NCI-H1092 (cell line): Measurements from ENCODE around the gene RPS19.
"Not testable (repeated sequence)": the region's sequence is repeated elsewhere in the genome, so short reads cannot be mapped to it uniquely, and the experiment has no call there.

Source experiments
- DNase-seq: peaks from one replicate; lab custom pipeline; 2025; lab: John Stamatoyannopoulos, UW

The RPS19 gene

DNA sequence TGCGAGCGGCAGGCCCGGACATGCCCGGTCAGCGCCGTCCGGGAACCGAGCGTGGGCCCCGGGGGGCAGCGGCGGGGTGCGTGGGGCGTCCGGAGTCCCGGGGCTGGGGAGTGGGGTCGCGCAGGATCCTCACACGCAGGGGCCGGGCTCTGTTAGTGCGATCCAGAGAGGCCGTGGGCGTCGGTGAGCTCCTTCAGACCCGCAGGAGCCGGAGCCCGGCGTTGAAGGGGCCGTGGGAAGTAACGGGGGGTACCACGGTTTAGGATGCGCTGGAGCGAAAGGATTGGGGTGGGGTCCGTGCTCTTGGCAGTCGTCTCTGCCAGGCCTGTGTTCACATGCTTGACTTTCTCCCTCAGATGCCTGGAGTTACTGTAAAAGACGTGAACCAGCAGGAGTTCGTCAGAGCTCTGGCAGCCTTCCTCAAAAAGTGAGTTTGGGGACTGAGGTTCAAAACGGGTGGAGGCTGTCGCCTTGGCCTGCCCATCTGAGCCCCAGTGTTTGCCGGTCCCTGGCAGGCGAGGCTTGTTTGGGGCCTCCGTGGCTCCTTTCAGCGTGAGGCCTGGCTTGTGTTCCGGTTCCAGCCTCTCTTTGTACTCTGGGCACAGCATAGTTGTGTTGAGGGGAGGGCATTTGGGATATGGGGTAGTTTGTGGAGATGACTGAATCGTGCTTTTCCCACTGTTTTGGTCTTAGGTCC, 512 bp downstream of the RPS19 start:
- DNase-seq = no peak

DNA sequence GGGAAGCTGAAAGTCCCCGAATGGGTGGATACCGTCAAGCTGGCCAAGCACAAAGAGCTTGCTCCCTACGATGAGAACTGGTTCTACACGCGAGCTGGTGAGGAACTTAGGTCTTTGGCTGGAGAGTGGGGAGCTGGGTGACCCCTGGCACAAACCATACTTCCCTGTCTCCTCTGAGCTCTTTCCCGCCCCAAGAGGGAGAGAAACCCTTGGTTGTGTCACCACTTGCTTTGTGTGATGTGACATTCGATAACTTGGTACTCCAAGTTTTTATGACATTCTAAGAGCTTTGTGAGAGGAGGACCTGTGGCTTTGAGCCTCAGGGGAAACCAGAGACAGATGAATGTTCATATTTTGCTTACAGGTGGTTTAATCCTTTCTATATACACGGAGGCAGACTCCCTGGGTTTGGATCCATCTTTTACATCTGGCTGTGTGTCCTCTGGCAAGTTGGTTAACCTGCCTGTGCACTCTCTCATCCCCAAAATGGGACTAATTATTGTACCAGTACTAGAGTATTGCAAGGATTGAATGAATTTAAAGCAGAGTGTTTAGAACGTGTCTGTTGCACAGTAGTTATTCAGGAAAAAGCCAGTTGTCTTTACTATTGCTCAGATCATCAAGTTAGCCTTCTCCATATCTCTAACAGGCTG, 1.2 kb downstream of the RPS19 start:
- DNase-seq = no peak

DNA sequence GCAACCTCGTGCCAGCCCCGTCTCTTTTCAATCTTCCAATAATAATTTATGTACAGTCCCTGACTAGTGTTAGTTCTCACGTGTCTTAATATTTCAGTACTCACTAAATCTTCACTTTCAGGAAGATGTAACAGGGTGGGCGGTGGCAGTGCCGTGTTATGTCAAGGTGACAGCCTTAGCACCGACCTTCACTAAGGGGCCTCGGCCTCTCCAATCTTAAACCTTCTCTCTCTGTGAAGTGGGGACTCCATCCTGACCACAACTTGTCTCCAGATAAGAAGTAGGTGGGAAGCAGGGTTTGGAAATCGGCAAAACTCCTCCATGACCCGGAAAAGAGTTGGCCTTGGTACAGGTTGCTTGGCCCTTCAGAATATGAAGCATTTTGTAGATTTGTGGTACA, 1.8 kb downstream of the RPS19 start:
- no peak for DNase-seq

DNA sequence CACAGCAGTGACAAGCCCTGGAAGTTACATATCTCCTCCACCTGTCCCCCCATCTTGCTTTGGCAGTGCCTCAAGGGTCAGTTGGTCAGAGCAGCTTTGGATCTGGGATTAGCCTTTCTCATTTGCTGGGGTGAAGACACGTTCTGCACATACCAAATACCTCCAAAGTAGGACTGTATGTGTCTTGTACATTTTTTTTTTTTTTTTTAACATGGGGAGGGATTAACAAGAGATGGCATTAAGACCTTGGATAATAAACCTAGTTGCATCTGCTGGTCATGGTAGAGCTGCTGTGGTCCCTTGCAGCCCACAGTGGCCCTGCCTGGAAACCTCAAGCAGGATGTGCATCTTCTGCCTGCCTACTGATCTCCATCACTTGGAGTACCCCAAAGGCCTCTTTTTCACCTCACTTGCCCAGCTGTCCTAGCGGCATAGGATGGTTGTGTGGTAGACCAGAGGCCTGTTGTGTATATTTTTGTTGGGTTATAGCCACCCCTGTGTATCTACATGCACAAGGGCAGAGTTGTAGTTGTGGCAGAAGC, 2.5 kb downstream of the RPS19 start:
- no peak for DNase-seq

DNA sequence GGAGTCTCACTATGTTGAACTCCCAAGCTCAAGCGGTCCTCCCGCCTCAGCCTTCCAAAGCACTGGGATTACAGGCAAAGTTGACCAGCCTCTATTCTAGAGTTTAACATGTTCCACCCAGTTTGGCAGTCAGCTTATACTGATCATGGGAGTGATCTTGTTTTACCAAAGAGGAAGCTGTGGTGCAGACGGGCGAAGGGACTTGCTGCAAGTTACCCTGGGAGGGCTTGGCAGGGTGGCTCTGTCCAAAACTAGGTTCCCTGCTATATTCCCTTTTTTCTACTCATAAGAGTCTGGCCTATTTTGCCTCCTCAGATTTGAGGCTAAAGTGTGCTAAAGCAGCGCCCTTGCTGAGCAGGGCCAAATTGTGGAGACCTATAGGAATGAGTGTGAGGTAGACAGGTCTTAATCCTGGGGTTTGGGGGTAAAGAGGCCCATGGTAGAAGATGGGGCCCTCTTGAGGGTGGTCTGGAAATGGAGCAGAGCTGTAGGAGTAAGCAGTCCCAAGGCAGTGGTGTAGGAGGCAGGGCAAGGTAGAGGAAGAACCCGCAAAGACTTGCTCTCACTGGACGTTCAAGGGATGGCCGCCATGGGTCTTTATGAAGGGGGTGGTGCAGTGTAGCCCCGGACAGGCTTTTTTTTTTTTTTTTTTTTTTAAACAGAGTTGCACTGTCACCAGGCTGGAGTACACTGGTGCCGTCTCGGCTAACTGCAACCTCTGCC, 3.3 kb downstream of the RPS19 start:
- no peak for DNase-seq

DNA sequence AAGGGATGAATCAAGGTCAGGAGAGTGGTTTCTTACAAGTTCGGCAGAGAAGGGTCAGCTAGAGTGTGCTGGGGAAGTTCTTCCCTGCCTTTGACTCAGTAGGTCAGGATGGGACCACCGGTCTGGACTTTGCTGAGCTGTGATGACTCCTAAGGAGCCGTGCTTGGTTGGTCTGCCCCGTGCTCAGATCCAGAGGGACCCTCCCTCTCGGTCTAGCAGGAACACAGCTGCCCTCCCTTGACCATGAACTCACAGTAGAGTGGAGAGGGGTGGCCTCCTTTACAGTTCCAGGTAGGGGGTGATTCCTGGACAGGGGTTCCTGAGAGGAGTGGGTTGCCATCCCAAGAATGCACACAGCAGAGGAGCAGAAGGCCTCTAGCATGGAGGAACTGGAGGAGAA, 4.3 kb downstream of the RPS19 start:
- DNase-seq = no peak

DNA sequence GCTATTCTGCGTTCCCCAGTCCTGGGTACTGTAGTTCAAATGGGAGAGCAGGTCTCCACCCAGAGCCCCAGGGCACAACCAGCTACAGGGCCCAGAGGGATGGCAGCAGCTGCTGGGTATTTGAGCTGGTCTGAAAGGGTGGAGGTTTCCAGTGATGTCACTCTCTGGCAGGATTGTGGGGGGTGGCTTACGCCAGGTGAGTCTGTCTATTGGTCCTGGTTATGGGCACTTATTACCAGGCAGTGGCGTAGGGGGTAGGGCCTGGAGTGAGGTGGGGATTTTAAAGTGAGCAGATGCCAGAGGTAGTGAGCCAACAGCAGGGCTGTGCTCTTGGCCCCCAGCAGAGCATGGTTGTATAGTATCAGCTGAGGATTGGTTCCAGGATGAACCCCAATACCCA, 6.2 kb downstream of the RPS19 start:
- no peak for DNase-seq

DNA sequence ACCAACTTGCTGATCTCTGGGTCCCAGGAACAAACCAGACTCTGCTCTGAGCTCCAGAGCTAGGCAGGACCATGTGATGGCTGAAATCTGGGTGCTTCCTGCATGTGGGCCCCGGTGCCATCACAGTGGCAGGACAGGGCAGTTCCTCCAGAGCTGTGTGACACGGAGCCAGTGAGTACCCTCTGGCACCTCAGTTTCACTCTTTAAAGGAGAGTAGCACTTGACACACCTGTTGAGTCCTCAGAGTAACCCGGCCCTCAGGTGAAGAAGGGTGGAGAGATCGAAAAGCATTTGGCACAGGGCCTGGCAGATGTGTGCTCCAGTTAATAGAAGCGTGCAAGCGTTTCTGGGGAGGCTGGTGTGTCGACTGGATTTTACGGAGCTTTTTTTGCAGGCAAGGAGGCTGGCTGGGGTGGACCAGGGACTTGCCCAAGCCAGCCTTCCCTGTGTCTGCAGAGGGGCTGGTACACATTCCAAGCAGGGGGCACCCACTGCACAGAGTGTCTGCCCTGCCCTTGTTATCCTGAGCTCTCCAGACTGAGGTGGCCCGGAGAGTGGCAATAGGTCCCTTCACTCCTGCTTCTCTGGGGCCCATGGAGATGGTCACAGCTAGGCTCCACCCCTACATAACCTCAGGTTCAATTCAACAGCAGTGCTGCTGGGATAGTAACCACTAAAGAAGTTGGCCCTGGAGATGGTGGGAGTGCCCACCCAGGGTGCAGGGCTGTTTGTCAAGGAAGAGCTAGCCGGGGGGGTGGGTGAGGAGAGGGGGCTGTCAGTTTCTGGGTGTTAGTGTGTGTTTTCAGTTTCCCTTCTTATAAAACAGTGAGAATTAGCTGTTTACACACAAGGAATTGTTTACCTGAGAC, 8.3 kb downstream of the RPS19 start:
- no peak for DNase-seq

DNA sequence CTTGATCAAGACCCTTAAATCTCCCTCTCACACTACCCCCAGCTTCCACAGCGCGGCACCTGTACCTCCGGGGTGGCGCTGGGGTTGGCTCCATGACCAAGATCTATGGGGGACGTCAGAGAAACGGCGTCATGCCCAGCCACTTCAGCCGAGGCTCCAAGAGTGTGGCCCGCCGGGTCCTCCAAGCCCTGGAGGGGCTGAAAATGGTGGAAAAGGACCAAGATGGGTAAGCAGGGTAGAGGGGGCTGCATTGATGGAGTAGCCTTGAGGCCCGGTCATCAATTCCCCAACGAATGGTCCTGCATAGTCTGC, 8.9 kb downstream of the RPS19 start:
- no peak for DNase-seq

DNA sequence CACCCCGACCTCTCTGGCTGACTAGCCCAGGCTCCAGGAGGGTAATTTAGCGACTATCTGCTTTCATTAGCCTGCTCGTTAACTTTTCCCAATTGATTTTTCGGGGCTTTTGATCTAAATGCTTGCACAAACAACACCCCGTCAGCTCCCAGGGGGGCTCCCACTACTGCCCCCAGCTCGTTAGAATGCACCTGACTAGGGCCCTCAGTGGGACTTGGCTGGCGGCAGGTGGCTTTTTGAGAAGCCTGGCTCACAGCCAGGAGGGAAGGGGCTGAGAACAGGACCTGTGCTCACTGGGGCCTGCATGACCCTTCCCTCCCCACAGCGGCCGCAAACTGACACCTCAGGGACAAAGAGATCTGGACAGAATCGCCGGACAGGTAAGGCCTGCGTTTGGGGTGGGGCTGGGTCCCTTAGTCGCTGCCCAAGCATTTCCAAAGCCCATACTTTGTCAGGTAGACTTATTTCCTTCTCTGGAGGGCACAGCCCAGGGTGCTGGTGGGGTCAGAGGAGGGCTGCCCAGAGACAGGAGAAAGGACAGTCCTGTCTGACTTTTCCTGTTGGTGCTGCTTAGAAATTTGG, 9.4 kb downstream of the RPS19 start:
- no peak for DNase-seq

DNA sequence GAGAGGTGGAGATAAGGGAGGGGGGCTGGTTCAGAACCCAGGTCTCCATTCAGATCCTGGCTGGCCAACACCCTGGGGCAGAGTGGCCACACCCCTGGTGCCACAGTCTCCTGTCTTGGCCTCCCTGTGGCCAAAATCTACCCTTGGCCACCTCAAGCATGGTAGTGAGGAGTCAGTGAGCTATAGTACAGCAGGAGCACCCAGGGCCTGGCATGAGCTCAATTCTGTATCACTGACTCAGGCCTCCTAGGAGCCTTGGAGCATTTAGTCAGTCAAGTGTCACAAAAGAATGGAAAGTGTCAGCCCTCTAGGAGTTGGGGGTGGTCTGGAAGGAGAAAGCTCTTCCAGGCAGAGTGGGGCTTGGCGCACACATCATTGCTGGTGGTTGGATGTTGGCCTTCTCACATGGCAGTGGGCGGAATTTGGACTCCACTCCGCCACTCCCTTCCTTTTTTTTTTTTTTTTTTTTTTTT, 10.4 kb downstream of the RPS19 start:
- DNase-seq = no peak

DNA sequence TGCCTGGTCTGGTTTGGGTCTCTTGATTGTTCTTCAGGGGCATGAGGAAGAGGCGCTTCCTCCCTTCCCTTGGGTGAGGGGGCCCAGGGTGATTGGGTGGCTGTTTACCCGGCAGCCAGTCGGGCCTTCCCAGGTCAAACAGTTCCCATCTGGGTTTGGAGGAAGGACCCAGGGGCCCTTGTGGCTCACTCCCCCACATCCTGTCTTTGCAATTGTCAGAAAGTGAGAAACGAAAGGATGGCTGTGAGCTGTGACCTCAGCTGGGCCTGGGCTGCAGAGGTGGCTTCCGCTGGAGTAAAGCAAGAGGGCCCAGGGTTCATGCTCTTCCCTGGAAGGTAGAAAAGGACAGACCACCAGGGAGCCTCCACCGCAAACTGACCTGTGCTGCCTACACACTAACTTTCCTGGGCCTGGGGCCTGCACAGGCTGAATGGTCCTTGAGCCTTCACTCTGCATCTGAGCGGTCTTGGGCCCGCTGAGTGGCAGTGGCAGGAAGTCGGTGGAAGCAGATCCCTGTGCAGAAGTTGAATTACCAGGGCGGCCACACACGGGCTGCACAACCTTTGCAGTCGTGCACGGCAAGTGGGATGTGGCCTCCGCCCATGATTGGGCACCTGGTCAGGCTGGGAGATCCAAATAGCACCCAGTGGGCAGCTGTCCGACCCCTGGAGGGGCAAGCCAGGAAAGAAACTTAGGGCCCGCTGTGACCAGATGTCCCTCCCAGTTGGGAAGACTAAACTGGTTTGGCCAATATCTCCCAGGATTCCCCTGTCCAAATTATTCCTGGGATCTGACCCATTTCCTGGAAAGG, 11.7 kb downstream of the RPS19 start:
- DNase-seq = no peak

DNA sequence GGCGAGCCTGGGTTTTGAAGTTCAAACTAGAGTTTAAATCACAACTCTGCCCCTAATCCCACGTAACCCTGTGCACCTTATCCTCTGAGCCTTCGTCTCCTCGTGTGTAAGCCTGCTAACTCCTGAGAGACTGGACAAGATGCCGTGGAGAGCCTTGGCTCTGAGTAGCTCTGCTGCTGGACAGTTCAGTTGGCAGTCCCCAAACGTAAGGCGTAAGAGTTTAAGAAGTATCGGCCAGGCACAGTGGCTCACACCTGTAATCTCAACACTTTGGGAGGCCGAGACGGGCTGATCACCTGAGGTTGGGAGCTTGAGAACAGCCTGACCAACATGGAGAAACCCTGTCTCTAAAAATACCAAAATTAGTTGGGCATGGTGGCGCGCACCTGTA, 12.3 kb downstream of the RPS19 start:
- DNase-seq = no peak

DNA sequence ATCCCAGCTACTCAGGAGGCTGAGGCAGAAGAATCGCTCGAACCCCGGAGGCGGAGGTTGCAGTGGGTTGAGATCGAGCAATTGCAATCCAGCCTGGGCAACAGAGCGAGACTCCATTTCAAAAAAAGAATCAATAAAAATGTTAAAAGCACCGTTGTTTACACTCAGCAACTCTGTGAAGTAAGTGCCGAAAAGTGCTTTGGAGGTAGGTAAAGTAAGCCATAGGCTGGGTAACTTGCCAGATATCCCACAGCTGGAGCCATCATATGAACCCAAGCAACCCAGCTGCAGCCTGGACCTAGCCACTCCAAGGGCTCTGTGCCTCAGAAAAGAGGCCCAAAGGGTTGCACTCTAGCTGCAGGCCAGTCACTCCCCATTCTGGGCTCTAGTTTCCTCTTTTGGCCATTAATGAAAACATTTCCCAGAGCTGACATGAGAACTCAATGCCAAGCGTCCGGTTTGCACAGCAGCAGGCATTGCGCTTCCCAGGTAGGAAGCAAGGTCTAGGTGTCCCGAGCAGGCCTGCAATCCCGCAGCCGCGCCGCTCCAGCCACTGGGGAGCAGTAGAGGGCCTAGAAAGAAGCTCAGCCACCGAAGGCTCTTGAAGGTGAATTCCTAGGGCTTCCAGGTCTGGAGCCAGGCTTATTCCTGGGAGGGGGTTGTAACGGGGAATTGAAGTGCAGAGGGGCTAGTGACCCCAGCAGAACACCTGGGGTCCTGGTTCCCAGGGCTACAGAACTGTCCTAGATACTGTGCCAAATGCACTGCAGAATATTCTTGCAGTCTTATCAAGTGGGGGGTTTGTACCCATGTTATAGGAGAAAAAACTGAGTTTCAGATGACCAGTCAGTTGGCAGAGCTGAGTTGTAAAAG, 13.0 kb downstream of the RPS19 start:
- no peak for DNase-seq

DNA sequence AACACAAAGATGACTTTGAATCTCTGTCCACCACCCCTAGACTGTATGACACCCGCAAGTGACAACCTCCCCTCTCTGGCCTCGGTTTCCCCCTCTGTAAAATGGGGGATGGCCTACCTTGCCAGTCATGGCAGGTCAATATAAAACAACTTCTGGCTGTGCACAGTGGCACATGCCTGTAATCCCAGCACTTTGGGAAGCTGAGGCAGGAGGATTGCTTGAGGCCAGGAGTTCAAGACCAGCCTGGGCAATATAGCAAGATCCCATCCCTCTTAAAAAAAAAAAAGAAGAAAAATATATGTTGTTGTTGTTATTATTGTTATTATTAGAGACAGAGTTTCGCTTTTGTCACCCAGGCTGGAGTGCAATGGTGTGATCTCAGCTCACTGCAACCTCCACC, 15.9 kb downstream of the RPS19 start:
- DNase-seq = not testable (repeated sequence)

DNA sequence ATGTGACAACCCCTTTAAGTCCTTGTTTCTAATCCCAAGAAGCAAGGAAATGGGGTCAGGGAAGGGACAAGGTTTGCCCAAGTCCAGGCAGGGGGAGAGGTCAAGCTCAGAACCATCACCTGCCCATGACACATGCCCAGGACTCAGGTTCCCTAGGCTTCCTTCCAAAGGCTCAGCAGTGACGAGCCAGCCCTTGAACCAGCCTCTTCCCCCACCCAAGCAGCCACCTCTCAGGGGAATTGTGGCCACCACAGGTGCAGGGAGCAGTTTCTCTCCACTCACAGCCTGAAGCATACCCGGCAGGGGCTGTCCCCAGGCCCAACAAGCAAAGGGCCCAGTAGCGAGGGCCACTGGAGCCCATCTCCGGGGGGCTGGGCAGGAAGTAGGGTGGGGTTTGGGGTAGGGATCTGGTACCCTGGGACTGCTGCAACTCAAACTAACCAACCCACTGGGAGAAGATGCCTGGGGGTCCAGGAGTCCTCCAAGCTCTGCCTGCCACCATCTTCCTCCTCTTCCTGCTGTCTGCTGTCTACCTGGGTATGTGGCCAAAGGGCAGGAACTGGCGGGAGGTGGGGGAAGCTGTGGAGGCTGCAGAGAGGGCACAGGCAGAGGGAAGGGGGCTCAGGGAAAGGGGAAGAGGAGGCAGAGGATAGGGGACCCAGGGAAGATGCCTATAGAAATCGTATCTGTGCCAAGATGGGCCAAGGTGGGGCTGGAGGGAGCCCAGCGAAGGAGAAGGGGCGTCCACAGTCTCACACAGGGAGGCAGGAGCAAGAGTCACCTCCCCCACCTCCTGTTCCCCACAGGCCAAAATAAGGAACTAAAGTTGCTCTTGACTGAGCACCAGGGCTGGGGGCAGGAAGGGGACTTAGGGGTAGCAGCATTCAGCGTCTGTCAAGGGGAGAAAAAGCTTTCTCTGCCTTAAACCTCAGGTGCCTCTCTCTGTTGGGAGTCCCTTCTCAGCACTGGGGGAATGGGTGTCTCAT, 17.1 kb downstream of the RPS19 start, which contains the start of gene CD79A:
CD79A (plus strand) TSS at position 433 of the 986 bp plus-strand sequence; CDS start at position 459, 26 bp downstream.
- no peak for DNase-seq

DNA sequence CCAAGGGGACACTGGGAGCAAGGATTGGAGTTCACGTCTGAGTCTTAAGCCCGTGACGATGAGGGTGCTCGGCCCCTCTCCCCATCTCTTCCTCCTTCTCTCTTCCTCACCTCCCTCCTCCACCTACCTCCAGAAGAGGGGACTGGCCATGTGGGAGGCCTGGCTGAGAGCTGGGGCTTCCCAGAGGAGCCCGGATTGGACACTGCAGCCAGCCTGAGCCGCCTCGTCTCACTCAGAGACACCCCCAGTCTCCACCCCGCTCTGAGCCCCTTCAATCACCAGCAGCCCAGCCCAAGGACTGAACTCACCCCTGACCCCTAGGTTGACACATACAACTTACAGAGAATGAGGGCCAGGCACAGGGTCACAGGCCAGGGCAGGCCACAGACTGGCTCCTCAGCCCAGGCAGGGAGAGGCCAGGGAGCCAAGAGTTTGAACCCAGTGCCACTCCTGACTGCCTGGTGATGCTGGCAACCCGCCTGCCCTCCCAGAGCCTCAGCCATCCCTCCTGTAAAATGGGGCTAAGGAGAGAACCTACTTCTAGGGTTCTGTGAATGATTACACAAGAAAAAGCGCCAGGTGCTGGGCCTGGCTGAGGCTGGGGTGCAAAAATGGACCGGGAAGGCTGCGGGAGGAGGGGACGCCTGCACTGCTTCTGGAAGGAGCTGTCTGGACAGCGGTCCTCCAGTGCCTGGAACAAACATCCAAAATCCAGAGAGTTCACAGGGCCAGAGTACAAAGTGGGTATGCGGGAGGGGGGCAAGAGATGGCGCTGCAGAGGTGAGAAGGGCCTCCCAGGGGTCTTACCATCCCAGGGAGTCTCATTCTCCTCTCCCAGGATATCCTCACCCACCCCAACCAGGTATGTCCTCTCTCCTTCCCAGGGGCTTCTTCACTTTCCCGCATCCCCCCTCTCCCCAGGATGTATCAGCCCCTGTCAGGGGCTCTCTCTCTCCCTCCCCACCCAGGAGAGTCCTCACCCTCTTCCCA, 18.2 kb downstream of the RPS19 start:
- DNase-seq = no peak
